HEK293 (cell line): Measurements from ENCODE around the gene SLC40A1.

Experiments
- ZNF146 ChIP-seq: fragments of 450-650 bp; formaldehyde crosslinking; IDR thresholded peaks from 2 replicates; pipeline ENCODE4 v1.5.1; 2016; ENCODE audit warnings: missing biosample characterization, missing genetic modification characterization
- ZNF350 ChIP-seq: fragments of 450-650 bp; formaldehyde crosslinking; IDR thresholded peaks from 2 replicates; pipeline ENCODE4 v1.5.0; 2017; ENCODE audit warnings: missing biosample characterization, mild to moderate bottlenecking, missing genetic modification characterization
- ZSCAN23 ChIP-seq: fragments of 450-650 bp; formaldehyde crosslinking; IDR thresholded peaks from 2 replicates; pipeline ENCODE4 v1.5.1; 2016; ENCODE audit warnings: missing biosample characterization, missing genetic modification characterization
- TF ChIP-seq, protein P1 (sequence below): fragments of 450-650 bp; formaldehyde crosslinking; IDR thresholded peaks from 2 replicates; pipeline ENCODE4 v1.5.1; 2016; ENCODE audit warnings: missing biosample characterization, missing genetic modification characterization
- TF ChIP-seq, protein P2 (sequence below): fragments of 450-650 bp; formaldehyde crosslinking; IDR thresholded peaks from 2 replicates; pipeline ENCODE4 v1.5.1; 2016; ENCODE audit warnings: missing biosample characterization, missing genetic modification characterization
- TF ChIP-seq, protein P3 (sequence below): fragments of 450-650 bp; formaldehyde crosslinking; IDR thresholded peaks from 2 replicates; pipeline ENCODE4 v1.5.1; 2016; ENCODE audit warnings: missing biosample characterization, missing genetic modification characterization

DNA sequence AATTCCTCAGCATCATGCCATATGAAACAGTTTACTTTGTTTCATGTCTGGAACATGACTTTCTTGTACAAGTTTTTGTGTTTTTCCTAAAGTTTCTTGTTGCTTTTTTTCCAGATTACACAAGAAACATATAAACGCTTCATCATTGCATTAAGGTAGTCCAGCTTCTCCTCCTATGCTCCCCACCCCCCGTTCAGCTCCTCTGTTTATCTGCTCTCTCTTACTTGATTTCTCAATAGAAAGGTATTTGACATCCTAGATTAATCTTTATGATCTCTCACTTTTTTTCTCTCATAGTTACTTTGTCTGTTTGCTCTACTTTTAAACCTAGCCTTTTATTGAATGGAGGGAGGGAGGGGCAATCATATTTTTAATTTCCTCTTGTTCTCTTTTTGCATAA is 25.4 kb downstream of the SLC40A1 start:
- TF ChIP-seq, protein P1, sequence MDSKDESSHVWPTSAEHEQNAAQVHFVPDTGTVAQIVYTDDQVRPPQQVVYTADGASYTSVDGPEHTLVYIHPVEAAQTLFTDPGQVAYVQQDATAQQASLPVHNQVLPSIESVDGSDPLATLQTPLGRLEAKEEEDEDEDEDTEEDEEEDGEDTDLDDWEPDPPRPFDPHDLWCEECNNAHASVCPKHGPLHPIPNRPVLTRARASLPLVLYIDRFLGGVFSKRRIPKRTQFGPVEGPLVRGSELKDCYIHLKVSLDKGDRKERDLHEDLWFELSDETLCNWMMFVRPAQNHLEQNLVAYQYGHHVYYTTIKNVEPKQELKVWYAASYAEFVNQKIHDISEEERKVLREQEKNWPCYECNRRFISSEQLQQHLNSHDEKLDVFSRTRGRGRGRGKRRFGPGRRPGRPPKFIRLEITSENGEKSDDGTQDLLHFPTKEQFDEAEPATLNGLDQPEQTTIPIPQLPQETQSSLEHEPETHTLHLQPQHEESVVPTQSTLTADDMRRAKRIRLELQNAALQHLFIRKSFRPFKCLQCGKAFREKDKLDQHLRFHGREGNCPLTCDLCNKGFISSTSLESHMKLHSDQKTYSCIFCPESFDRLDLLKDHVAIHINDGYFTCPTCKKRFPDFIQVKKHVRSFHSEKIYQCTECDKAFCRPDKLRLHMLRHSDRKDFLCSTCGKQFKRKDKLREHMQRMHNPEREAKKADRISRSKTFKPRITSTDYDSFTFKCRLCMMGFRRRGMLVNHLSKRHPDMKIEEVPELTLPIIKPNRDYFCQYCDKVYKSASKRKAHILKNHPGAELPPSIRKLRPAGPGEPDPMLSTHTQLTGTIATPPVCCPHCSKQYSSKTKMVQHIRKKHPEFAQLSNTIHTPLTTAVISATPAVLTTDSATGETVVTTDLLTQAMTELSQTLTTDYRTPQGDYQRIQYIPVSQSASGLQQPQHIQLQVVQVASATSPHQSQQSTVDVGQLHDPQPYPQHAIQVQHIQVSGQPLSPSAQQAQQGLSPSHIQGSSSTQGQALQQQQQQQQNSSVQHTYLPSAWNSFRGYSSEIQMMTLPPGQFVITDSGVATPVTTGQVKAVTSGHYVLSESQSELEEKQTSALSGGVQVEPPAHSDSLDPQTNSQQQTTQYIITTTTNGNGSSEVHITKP (tag by site-specific recombination): no peak
- TF ChIP-seq, protein P2, sequence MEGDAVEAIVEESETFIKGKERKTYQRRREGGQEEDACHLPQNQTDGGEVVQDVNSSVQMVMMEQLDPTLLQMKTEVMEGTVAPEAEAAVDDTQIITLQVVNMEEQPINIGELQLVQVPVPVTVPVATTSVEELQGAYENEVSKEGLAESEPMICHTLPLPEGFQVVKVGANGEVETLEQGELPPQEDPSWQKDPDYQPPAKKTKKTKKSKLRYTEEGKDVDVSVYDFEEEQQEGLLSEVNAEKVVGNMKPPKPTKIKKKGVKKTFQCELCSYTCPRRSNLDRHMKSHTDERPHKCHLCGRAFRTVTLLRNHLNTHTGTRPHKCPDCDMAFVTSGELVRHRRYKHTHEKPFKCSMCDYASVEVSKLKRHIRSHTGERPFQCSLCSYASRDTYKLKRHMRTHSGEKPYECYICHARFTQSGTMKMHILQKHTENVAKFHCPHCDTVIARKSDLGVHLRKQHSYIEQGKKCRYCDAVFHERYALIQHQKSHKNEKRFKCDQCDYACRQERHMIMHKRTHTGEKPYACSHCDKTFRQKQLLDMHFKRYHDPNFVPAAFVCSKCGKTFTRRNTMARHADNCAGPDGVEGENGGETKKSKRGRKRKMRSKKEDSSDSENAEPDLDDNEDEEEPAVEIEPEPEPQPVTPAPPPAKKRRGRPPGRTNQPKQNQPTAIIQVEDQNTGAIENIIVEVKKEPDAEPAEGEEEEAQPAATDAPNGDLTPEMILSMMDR (tag by site-specific recombination): no peak
- TF ChIP-seq ZSCAN23 (tag by site-specific recombination) (no peak), ZNF350 (tag by site-specific recombination) (no peak), ZNF146 (tag by site-specific recombination) (no peak)
- TF ChIP-seq, protein P3, sequence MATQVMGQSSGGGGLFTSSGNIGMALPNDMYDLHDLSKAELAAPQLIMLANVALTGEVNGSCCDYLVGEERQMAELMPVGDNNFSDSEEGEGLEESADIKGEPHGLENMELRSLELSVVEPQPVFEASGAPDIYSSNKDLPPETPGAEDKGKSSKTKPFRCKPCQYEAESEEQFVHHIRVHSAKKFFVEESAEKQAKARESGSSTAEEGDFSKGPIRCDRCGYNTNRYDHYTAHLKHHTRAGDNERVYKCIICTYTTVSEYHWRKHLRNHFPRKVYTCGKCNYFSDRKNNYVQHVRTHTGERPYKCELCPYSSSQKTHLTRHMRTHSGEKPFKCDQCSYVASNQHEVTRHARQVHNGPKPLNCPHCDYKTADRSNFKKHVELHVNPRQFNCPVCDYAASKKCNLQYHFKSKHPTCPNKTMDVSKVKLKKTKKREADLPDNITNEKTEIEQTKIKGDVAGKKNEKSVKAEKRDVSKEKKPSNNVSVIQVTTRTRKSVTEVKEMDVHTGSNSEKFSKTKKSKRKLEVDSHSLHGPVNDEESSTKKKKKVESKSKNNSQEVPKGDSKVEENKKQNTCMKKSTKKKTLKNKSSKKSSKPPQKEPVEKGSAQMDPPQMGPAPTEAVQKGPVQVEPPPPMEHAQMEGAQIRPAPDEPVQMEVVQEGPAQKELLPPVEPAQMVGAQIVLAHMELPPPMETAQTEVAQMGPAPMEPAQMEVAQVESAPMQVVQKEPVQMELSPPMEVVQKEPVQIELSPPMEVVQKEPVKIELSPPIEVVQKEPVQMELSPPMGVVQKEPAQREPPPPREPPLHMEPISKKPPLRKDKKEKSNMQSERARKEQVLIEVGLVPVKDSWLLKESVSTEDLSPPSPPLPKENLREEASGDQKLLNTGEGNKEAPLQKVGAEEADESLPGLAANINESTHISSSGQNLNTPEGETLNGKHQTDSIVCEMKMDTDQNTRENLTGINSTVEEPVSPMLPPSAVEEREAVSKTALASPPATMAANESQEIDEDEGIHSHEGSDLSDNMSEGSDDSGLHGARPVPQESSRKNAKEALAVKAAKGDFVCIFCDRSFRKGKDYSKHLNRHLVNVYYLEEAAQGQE (tag by site-specific recombination): no peak
